GM18868 (cell line): ENCODE measurements around the gene C22orf39.
A peak's percentile ranks its signal among the peaks of the same experiment; 100 is the strongest.

Experiments
- ATAC-seq: cut with Tn5 transposase; IDR thresholded peaks from one replicate; pipeline ENCODE4 v1.9.1; 2021; ENCODE audit warnings: mild to moderate bottlenecking, moderate library complexity; ENCODE audit not compliant: unreplicated experiment

C22orf39 gene, protein sequence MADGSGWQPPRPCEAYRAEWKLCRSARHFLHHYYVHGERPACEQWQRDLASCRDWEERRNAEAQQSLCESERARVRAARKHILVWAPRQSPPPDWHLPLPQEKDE

DNA sequence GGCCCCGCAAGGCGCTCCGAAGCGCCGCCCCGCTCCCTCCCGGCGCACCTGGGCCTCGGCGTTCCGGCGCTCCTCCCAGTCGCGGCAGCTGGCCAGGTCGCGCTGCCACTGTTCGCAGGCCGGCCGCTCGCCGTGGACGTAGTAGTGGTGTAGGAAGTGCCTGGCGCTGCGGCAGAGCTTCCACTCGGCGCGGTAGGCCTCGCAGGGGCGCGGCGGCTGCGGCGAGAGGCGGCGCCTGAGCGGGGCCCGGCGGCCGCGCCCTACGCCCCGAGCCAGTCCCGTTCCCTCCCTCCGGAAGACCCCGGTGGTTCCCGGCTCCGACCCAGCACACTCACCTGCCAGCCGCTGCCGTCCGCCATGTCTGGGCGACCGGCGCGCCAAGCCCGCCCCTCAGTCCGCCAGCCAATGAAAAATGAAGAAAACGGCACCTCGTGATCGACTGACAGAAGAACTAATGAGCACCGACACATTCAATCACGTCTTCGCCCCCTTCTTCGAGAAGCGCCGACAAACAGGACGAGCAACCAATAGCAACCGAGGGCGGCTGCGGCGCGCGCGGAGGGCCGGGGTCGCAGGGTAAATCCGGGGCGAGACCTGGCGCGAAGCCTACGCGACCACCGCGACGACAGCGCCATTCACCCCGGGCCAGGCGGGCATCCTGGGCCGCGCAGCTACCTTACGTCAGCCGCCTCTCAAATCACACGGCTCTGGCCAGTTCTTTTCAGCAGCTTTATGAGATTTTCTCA lies at the start of gene C22orf39:
C22orf39 (minus strand) TSS at position 382 of the 746 bp plus-strand sequence; CDS start at position 359, 23 bp downstream.
- ATAC-seq: peak; percentile 77

DNA sequence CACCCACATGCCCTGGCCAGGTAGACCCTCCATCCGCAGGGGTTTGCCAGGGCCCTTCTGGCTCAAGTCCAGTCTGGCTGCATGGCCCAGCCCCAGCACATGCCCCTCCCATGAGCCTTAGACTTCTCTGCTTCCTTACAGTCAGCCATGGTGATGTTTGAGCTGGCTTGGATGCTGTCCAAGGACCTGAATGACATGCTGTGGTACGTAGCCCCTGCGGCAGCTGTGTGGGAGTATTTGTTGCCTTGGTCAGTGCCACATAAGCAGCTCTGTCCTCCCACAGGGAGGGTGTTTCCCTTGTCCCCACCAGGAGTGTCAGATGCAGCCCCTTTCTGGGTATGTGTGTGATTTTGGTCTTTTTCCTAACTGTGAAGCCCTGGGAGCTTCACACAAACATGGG lies 49.7 kb upstream of the C22orf39 start:
- ATAC-seq: no peak

DNA sequence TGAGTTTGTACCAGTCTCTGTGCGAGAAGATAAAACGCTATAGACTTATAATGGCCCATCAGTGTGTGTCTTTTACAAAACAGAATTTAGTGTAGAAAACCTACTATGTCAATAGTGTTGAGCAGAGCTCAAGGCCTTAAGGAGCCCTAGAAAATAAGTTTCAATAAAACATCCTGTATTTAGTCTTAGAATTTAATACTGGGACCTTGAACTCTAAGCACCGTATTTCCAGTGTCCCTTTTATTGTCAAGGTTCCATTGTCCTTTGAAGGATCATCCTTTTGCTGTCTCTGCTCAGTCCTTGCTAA lies 48.8 kb upstream of the C22orf39 start:
- ATAC-seq: no peak

DNA sequence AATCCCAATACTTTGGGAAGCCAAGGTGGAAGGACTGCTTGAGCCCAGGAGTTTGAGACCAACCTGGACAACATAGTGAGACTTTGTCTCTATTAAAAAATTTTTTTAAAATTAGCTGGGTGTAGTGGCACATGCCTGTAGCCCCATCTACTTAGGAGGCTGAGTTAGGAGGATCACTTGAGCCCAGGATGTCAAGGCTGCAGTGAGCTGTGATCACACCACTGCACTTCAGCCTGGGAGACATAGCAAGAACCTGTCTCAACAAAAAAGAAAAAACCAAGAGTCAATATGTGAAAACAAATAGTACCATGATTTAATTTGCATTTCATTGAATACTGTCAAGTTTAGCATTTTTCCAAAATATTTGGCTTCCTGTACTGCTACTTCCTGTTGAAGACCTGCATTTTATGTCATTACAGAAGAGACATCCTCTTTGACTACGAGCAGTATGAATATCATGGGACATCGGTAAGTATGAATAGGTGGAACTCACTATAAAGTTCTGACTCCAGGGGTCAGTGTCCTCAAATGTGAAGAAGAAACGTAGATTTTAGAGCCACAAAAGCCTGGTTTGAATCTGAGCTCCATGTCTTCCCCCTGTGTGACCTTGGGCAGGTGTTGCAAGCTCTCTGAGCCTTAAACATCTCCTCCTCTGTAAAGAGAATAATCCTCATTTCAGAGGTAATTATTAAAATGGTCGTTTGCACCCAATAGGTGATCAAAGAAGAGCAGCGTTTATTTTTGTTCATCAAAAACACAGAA lies 48.2 kb upstream of the C22orf39 start:
- no peak for ATAC-seq

DNA sequence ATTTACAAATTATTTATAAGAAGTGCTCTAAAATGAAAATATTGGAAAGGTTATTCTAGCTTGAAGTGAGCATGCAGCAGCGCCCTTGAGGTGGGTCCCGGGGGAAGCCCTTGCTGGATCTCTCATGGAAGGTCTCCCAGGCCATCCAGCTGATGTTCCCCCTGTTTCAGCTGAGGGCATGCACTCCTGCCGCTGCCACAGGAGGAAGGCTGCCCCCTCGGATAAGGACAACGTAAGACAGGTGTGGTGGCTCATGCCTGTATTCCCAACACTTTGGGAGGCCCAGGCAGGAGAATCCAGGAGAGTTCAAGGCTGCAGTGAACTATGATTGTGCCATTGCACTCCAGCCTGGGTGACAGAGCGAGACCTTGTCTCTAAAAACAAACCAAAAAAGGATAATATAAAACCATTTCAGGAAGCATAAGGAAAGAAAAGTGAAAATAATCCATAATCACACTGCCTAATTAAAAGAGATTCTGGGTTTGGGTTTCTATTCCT lies 47.2 kb upstream of the C22orf39 start:
- no peak for ATAC-seq

DNA sequence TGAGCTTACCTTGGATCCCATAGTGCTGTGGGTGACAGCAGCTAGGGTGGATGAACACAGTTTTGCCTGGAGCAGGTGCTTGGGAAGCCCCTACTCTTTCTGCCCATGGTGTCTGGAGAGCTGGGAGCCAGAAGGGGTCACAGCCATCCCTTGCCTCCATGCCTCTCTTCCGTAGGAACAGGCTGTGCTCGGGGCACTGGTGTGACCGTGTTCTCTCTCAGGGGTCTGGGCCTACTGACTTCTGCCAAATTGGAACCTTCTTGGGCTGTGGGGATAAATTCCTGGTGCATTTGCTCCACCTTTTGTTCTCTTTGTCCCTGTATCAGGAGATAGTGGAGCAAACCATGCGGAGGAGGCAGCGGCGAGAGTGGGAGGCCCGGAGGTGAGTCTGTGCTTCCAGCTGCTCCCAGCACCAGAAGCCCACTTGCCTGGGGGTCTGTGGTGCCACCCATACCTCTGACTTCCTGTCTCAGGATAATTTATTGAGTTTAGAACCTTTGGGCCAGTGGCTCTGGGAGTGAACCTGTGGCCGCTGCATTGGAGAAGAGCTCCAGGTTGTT lies 46.6 kb upstream of the C22orf39 start:
- ATAC-seq: no peak

DNA sequence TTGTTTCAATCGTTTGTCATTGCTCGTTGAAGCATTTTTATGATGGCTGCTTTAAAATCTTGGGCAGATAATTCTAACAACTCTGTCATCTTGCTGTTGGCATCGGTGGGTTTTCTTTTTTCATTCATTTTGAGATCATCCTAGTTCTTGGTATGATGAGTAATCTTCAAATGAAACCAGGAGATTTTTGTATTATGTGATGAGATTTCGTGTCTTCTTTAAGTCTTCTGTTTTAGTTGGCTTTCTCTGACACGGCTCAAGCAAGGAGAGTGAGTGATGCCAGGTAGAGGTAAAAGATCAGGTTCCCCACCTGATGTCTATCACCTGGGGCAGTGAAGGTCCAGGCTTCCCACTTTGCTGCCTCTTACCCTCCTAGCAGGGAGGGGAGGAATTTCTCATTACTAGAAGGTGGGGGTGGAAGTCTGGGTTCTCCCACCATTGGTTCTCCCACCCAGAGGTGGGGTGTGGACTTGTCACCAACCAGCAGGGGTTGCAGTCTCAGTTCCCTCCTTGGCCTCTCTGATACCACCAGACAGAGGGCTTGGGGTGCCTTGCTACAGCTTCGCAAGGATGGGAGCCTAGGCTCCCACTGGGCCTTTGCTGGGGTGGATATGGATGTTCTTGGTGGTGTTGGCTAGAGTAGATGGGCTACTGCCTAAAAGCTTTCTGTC lies 45.1 kb upstream of the C22orf39 start:
- ATAC-seq: no peak

DNA sequence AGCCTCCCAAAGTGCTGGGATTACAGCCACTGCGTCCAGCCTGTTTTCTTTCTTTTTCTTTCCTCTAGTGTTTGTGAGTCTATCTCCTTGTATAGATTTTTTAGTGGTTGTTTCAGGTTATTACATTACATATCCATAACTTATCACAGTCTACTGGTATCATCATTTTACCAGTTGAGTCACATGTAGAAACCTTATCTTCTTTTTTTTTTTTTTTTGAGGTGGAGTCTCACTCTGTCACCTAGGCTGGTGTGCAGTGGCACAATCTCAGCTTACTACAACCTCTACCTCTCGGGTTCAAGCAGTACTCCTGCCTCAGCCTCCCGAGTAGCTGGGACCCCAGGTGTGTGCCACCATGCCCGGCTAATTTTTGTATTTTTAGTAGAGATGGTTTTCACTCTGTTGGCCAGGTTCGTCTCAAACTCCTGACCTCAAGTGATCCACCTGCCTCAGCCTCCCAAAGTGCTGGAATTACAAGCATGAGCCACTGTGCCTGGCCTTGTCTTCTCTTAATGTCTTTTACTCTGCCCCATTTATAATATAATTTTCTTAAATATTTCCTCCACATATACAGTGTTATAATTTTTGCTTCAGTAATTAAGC lies 43.2 kb upstream of the C22orf39 start:
- ATAC-seq: no peak

DNA sequence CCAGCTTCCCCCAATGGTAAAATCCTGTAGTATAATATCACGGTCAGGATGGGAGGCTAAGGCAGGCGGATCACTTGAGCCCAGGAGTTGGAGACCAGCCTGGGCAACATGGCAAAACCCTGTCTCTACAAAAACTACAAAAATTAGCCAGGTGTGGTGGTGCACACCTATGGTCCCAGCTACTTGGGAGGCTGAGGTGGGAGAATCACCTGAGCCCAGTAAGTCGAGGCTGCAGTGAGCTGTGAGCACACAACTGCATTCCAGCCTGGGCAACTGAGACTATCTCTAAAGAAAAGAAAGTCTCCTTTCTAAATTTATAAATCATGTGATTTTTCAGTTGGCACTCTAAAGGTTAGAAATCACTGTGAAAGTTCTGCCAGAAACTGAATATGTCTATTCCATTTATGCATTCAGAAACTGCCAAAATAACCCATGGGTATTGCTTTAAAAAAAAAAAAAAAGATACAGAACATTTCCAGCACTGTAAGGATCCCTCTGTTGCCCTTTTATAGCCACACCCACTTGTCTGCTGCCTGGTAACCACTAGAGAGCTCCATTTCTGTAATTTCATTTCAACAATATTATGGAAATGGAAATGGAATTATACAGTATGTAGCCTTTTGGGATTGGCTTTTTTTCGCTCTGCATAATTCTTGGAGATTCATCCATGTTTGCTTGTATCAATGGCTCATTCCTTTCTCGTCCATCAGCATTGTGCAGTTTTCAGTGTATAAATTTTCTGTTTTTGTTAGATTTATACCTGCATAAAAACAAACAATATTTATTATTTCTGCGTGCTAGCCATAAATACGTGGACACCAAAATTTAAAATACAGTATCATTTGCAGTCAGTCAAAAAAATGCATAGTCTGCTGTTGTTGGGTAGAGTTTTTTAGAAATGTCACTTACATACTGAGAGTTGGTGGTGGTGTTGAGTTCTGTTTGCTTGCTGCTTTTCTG lies 41.7 kb upstream of the C22orf39 start:
- no peak for ATAC-seq

DNA sequence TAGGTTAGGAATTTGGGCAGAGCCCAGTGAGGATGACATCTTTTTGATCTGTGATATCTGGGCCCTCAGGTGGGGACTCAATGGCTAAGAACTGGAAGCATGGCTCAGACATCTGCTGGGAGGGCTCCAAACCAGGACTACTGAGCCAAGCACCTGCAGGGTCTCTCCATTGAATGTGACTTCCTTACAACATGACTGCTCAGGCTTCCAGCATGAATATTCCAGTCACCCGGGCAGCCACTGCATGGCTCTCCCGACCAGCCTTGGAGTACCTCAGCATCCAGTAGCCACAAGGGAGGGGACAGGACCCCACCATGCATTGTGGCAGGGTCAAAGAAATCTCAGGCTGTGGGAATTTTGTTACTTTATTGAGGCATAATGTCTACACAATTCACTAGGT lies 40.8 kb upstream of the C22orf39 start:
- ATAC-seq: no peak

DNA sequence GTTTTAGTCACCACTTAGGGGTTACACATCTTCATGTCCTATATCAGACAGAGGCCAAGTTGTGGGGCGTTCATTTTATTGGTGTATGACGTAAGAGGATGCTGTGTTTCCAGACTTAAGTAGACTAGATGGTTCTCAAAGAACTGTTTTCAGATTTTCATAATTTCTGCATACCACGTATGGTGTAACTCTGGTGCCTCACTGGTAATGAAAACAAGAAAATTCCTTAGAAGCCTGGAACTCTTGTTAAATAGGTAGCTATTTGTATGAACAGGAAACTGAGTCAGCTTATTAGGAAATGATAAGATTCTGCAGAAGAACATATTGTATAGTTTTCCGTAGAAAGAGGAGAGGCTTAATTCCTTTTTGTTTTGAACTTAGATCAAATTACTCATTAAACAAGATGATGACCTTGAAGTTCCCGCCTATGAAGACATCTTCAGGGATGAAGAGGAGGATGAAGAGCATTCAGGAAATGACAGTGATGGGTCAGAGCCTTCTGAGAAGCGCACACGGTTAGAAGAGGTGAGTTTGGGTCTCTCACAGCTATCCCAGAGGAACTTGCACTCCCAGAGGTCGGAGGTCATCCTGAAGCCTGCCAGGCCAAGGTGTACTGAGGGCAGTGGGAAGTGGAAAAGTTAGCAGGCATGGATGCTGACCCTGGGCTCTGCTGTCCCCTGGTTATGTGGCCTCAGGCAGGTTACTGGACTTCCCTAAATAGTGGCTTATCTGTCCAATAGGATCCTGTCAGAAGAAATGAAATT lies 36.2 kb upstream of the C22orf39 start:
- ATAC-seq: no peak

DNA sequence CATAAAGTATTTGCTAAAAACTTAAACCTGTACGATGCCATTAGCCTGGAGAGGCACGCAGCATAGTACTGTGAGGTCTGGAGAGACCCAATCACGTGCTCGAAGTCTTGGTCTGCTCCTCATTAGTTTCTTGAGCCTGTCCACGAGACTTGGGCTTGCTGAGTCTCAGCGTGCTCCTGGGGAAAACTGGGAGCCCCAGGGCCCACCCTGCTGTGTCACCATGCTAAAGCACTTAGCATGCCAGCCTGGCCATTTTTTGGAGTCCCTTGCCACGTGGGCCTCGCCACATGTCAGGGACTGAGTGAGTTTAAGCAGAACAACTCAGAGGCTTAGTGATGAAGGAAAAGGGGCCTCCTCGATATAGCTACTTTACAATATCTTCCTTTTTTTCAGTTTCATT lies 34.8 kb upstream of the C22orf39 start:
- ATAC-seq: no peak

DNA sequence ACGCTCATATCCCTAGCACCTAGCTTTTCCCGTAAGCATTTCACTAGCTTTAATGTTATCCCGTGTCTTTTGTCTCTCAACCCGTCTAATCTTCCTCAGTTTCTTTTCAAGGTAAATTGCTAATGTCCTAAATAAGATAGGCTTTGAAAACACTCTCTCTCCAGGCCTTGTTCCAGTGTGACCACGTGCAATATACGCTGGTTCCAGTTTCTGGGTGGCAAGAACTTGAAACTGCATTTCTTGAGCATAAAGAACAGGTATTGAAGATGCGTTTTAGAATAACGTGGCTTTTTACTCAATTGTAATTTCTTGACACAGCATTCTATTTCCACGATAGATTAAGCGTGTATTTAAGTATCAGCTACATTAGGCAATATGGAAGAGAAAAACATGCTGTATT lies 33.3 kb upstream of the C22orf39 start:
- ATAC-seq: no peak

DNA sequence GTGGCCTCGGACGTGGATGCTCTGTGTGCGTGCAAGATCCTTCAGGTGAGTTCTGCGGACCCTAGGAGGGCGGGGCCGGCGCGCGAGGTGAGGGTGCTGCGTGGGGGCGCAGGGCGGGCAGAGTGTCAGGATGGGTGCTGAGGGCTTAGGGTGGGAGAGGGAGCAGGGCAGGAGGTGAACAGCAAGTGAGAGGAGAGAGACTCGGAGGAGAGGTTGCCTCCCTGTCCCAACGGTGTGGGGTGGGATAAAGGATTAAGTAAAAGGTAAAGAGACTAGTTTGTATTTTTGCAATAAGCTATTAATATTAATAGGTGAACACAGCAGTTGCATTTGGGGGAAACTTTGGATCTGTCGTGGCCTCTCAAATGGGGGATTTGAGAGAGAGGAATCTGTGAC lies 32.7 kb upstream of the C22orf39 start:
- no peak for ATAC-seq

DNA sequence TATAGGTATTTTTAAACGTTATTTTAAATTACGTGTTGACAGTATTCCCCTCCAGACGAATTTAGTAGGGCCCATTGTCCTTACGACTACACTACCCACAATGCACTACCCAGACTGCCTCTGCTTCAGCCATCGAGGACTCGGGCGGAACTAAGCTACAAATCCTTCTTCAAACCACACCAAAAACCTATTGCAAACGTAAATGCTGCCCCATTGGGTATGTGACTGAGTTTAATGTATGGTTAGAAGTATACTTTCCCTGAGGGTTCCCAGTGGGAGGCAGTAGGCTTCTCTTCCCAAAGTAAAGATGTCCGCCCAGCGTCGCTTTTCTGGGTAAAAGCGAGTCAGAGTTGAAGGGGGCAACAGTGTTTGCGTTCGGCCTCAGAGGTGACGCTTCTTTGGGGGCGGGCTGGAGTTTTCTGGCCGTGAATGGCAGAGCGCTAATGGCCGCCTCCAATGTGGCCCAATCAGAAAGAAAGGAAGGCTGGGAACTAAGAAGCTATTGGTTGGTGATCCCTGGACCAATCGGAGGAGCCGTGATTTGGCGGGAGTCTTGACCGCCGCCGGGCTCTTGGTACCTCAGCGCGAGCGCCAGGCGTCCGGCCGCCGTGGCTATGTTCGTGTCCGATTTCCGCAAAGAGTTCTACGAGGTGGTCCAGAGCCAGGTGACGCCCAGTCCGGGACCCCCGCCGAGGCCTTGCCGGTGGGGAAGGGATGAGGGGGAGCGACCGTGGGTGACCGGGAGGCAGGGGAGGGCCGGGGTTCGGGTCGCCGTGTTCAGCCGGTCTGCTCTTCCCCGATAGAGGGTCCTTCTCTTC lies 32.1 kb upstream of the C22orf39 start, which contains the start of gene CDC45:
CDC45 (plus strand) TSS at position 566 of the 818 bp plus-strand sequence; CDS start at position 615, 49 bp downstream.
- peak; percentile 89 for ATAC-seq

DNA sequence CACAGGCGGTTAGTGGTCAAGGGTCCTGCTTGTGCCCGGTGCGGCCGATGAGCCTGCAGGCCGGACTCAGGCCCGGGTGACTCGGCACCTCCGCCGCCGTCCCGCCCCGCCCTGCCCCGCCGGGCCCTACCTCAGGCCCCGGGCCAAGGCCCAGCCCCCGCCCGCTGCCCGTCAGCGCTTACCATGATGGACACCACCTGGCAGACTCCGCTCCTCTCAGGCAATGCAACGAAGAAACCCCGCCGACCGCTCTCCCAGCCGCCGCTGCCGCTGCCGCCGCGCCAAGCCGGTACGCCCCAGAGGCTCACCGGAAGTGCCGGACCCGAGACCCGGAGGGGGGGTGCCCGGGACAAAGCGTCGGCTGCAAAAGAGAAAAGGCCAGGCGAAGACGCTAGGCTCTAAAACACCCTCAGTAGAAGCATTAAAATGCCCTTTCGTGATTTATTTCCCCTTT lies 31.4 kb upstream of the C22orf39 start, which contains the start of gene UFD1:
UFD1 (minus strand) TSS at position 293 of the 454 bp plus-strand sequence; CDS start at position 185, 108 bp downstream.
- peak; percentile 55 for ATAC-seq

DNA sequence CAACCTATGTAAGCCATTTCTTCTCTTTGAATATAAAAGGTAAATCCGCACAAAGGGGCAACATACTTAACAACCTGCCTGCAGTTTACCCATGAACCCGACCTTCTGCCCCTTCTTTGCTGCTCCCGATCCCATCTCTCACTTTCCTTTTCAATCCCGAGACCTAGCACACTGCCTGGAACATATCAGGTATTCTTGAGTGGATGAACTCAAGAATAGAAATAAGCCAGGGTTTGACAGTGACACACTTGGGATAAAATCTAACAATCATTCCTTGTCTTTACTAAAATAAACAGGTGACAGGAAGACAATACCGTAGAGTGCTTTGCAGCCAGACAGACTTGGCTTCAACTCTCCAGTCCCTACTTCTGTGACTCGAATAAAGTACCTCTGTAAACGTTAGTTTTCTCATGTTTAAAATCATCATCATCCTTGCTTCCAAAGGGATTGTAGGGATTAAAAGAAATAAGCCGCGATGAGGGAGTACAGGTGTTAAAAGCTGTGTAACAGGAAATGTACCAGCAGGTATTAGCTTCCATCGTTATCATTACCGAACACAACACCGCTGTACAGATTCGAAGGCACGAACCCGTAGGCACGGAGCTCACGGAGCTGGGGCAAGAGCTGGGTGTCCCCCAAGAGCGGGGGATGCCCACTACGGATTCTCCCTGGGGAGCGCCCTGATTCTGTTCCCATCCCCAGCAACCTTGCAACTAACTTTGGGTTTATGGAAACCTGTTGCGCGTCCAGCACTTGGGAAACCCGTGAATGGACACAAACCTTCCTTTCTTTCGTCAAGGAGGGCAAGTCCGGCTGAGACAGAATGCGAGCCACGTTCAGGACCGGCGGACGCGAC lies 30.8 kb upstream of the C22orf39 start:
- ATAC-seq: no peak
